ENCODE measurements around the gene IGSF9. TPM values are rescaled to one million over a fixed set of nuclear protein-coding genes. Genes with fewer than 3 reads are reported as not detected.

Gene IGSF9
- total RNA-seq, 4 donors from 2014 or later, result 0.17 to 0.23 TPM; not detected in 2

- no peaks in the 10 kb centered on the region for H3K36me3 ChIP-seq
- TF ChIP-seq EP300 (IDR thresholded peaks at IDR 0.05) (no peak), POLR2AphosphoS5 (IDR thresholded peaks at IDR 0.05) (no peak), CTCF (IDR thresholded peaks at IDR 0.05) (no peak)
- H3K4me1 ChIP-seq, result peaks cover 0 to 8% (median 8%) of the 10 kb centered on the region in 4 donors
- WGBS, result 89% methylated on average over 6 of the region's 6 CpGs
- DNase-seq (ENCODE audit: extremely low spot score), result no peak
- H3K27me3 ChIP-seq, result peaks cover 0 to 47% (median 0%) of the 10 kb centered on the region in 4 donors
- no peak overlapping the region for H3K4me3 ChIP-seq
- H3K9me3 ChIP-seq, result no peaks in the 10 kb centered on the region
- no peak overlapping the region for H3K27ac ChIP-seq (replicated peaks in 1 of 4)
- intact Hi-C loops (cut with DNase I), result loop anchor here (1.0 kb wide), 1 partner anchor 66 kb away; no protein-coding TSS in a partner anchor
Observed at GRCh38 chr1:159938905-159939677, 6.3 kb downstream of the IGSF9 start.

- DNase-seq (ENCODE audit: extremely low spot score), result no peak
- TF ChIP-seq EP300 (IDR thresholded peaks at IDR 0.05), result no peak
- no peak for TF ChIP-seq POLR2A (IDR thresholded peaks at IDR 0.05; ENCODE audit: low read depth)
- no peak for TF ChIP-seq CTCF (IDR thresholded peaks at IDR 0.05)
- H3K4me1 ChIP-seq, result peaks cover 0 to 8% (median 8%) of the 10 kb centered on the region in 4 donors
- peaks cover 0 to 40% (median 0%) of the 10 kb centered on the region in 4 donors for H3K27me3 ChIP-seq
- 73% methylated on average over 7 of the region's 7 CpGs for WGBS
- intact Hi-C loops (cut with DNase I), result loop anchor here (1.0 kb wide), 1 partner anchor 67 kb away; no protein-coding TSS in a partner anchor
- H3K27ac ChIP-seq (replicated peaks in 1 of 4), result no peak overlapping the region
- no peaks in the 10 kb centered on the region for H3K9me3 ChIP-seq
- H3K36me3 ChIP-seq, result no peaks in the 10 kb centered on the region
- no peak overlapping the region for H3K4me3 ChIP-seq
Observed at GRCh38 chr1:159938211-159938852, 7.1 kb downstream of the IGSF9 start.

- Histone ChIP-seq H3K27me3 (peaks cover 0 to 29% (median 0%) of the 10 kb centered on the region in 4 donors), H3K4me1 (peaks cover 0 to 8% (median 8%) of the 10 kb centered on the region in 4 donors), H3K27ac (replicated peaks in 1 of 4) (no peak overlapping the region), H3K9me3 (no peaks in the 10 kb centered on the region), H3K4me3 (no peak overlapping the region), H3K36me3 (no peaks in the 10 kb centered on the region)
- 44% methylated on average over 4 of the region's 4 CpGs for WGBS
- TF ChIP-seq POLR2A (IDR thresholded peaks at IDR 0.05; ENCODE audit: low read depth) (no peak), POLR2AphosphoS5 (IDR thresholded peaks at IDR 0.05) (no peak)
- intact Hi-C loops (cut with DNase I), result no loop called here
- no peak for DNase-seq (ENCODE audit: extremely low spot score)
Observed at GRCh38 chr1:159937054-159937750, 8.2 kb downstream of the IGSF9 start.

- intact Hi-C loops (cut with DNase I), result no loop called here
- H3K27ac ChIP-seq (replicated peaks in 1 of 4), result no peak overlapping the region
- no peak overlapping the region for H3K4me3 ChIP-seq
- H3K9me3 ChIP-seq, result no peaks in the 10 kb centered on the region
- 58% methylated on average over 7 of the region's 16 CpGs for WGBS
- no peaks in the 10 kb centered on the region for H3K36me3 ChIP-seq
- peaks cover 0 to 21% (median 0%) of the 10 kb centered on the region in 4 donors for H3K27me3 ChIP-seq
- peaks cover 0 to 8% (median 8%) of the 10 kb centered on the region in 4 donors for H3K4me1 ChIP-seq
- no peak for DNase-seq (ENCODE audit: extremely low spot score)
- TF ChIP-seq POLR2AphosphoS5 (IDR thresholded peaks at IDR 0.05) (peak in 1 of 2 donors; percentile 21), CTCF (IDR thresholded peaks at IDR 0.05) (peak in 2 of 3 experiments; percentile 90 to 95), POLR2A (IDR thresholded peaks at IDR 0.05; ENCODE audit: low read depth) (no peak)
Observed at GRCh38 chr1:159936273-159936904, 9.0 kb downstream of the IGSF9 start.
